BE2C (cell line): ENCODE data around the gene LIMCH1.

Experiments used
- DNase-seq: peaks from one replicate; pipeline ENCODE4 v3.0.0-alpha.2; 2020
- H3K27me3 ChIP-seq: fragments of 250-450 bp; sonication (Bioruptor Pico); 2 replicates; pipeline ENCODE4 v1.5.1; 2020; ENCODE audit warnings: mild to moderate bottlenecking
- H3K36me3 ChIP-seq: fragments of 250-450 bp; sonication (Bioruptor Pico); 2 replicates; pipeline ENCODE4 v1.5.1; 2020; ENCODE audit warnings: mild to moderate bottlenecking
- H3K4me1 ChIP-seq: fragments of 250-450 bp; sonication (Bioruptor Pico); 2 replicates; pipeline ENCODE4 v1.5.1; 2020
- H3K4me3 ChIP-seq: 2 replicates; pipeline ENCODE4 v1.5.1; 2011; ENCODE audit warnings: low read depth, low read length
- H3K9me3 ChIP-seq: fragments of 250-450 bp; sonication (Bioruptor Pico); 2 replicates; pipeline ENCODE4 v1.5.1; 2020
- CTCF ChIP-seq: IDR thresholded peaks from 2 replicates; pipeline ENCODE4 v1.5.1; 2012; ENCODE audit warnings: mild to moderate bottlenecking, low read depth, low read length

LIMCH1 gene

GRCh38 chr4:41598580-41598979 lies 60.6 kb downstream of the LIMCH1 start:
- H3K4me3 ChIP-seq: no peak overlapping the region
- H3K9me3 ChIP-seq: no peaks in the 10 kb centered on the region
- TF ChIP-seq CTCF: no peak
- no peak for DNase-seq
- H3K27me3 ChIP-seq: no peaks in the 10 kb centered on the region
- H3K4me1 ChIP-seq: peaks cover 11% of the 10 kb centered on the region
- H3K36me3 ChIP-seq: no peaks in the 10 kb centered on the region; the same call in 1 of the 2 replicates

- peaks cover 14% of the 10 kb centered on the region for H3K4me1 ChIP-seq
These were observed 61.3 kb downstream of the LIMCH1 start for GRCh38 chr4:41599192-41599786.

GRCh38 chr4:41600243-41600912 lies 62.4 kb downstream of the LIMCH1 start:
- TF ChIP-seq CTCF: no peak
- H3K9me3 ChIP-seq: no peaks in the 10 kb centered on the region
- peaks cover 14% of the 10 kb centered on the region for H3K4me1 ChIP-seq
- H3K27me3 ChIP-seq: no peaks in the 10 kb centered on the region
- no peak overlapping the region for H3K4me3 ChIP-seq
- DNase-seq: no peak
- H3K36me3 ChIP-seq: no peaks in the 10 kb centered on the region; the same call in 1 of the 2 replicates

More at GRCh38 chr4:41599192-41599786, 61.3 kb downstream of the LIMCH1 start:
- no peaks in the 10 kb centered on the region for H3K9me3 ChIP-seq
- no peaks in the 10 kb centered on the region; the same call in 1 of the 2 replicates for H3K36me3 ChIP-seq
- no peaks in the 10 kb centered on the region for H3K27me3 ChIP-seq
- TF ChIP-seq CTCF: no peak
- H3K4me3 ChIP-seq: no peak overlapping the region
- no peak for DNase-seq

GRCh38 chr4:41601025-41601424 lies 63.1 kb downstream of the LIMCH1 start:
- no peaks in the 10 kb centered on the region for H3K27me3 ChIP-seq
- H3K4me3 ChIP-seq: no peak overlapping the region
- no peaks in the 10 kb centered on the region for H3K9me3 ChIP-seq
- peaks cover 14% of the 10 kb centered on the region for H3K4me1 ChIP-seq
- H3K36me3 ChIP-seq: no peaks in the 10 kb centered on the region; the same call in 1 of the 2 replicates
- no peak for DNase-seq
- no peak for TF ChIP-seq CTCF

GRCh38 chr4:41602113-41602512 lies 64.2 kb downstream of the LIMCH1 start:
- TF ChIP-seq CTCF: no peak

GRCh38 chr4:41602886-41603498 lies 65.0 kb downstream of the LIMCH1 start:
- Histone ChIP-seq H3K9me3 (no peaks in the 10 kb centered on the region), H3K27me3 (no peaks in the 10 kb centered on the region), H3K4me1 (peaks cover 14% of the 10 kb centered on the region), H3K4me3 (no peak overlapping the region), H3K36me3 (peaks cover 7% of the 10 kb centered on the region)
- no peak for DNase-seq
- TF ChIP-seq CTCF: no peak

More at GRCh38 chr4:41602113-41602512, 64.2 kb downstream of the LIMCH1 start:
- Histone ChIP-seq H3K27me3 (no peaks in the 10 kb centered on the region), H3K9me3 (no peaks in the 10 kb centered on the region), H3K4me3 (no peak overlapping the region), H3K36me3 (no peaks in the 10 kb centered on the region; the same call in 1 of the 2 replicates), H3K4me1 (peaks cover 14% of the 10 kb centered on the region)
- no peak for DNase-seq
